Right renal pelvis (tissue), 4 donors: Measurements from ENCODE around the gene UBASH3B. TPM values are rescaled to one million over a fixed set of nuclear protein-coding genes. Genes with fewer than 3 reads are reported as not detected.
A peak's percentile ranks its signal among the peaks of the same experiment; 100 is the strongest.

Source experiments
- DNase-seq, 4 donors: peaks; one replicate each; pipeline ENCODE4 v3.0.0-alpha.2; 2013; ENCODE audit warnings: low read depth in 4 of 4, low spot score in 3 of 4, missing footprints in 1 of 4
- polyA plus RNA-seq, 4 donors: library from polyadenylated mRNA; unstranded; fragments of 120-200 nt; gene quantifications; one replicate each; pipeline ENCODE4 v1.2.1, GENCODE V29; 2013; ENCODE audit not compliant: insufficient read length in 4 of 4

Gene UBASH3B
- polyA plus RNA-seq, 4 donors = 7.3 to 9.0 (median 7.9) TPM

DNA sequence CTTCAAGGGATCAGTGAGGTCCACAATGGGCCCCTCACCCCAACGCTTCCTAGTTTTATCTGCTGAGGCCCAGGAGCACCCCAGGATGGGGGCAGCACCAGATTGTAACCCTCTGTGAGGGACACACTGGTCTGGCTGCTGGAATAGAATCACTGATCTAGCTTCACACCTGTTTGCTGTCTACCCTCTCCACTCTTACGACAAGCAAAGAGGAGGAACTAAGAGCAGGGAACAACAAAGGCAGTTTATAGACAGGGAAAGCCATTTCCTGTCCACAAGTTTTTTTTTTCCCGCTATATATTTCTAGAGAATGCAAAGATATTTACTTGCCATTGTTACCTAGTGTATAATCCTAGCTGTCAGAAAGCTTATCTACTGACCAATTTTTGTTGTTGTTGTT lies 121.8 kb downstream of the UBASH3B start:
- DNase-seq = no peak

DNA sequence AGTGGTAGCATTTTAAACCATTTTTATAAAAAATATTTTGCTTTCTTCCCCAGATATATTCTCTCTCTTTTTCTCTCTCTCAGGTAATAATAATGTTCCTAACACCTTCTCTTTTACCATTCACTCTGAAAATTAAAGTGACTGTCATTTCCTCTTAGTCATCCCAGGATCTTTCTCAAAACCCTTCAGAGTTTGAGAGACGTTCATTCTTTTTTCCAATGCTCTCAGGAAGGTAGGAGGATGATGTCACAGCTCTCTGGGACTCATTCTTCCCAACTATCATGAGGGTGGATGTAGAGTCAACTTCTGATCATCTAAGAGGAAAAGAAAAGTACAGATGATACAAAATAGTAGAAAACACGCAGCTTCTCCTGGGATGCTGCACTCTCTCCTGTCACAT lies 122.6 kb downstream of the UBASH3B start:
- no peak for DNase-seq

DNA sequence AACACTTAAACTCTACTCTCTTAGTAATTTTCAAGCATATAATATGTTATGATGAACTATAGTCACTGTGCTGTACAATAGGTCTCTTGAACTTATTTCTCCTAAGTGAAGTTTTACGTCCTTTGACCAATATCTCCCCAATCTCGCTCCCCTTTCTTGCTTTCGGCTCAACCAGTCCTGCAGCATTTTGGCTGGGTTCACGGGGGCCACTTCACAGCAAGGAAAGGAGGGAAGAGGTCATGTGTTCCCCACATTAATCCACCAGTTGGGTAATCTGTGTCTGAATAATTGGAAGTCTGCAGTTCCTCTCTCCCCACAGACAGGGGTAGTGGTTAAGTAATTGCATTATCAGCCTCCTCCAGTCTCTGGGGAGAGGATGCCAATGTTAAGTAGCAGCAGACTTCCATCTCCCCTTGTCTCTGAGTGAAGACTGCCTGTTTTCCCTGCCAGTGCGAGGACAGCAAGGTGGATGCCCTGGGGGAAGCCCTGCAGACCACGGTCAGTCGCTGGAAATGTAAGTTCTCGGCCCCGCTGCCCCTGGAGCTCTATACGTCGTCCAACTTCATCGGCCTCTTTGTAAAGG lies 123.6 kb downstream of the UBASH3B start:
- no peak for DNase-seq

DNA sequence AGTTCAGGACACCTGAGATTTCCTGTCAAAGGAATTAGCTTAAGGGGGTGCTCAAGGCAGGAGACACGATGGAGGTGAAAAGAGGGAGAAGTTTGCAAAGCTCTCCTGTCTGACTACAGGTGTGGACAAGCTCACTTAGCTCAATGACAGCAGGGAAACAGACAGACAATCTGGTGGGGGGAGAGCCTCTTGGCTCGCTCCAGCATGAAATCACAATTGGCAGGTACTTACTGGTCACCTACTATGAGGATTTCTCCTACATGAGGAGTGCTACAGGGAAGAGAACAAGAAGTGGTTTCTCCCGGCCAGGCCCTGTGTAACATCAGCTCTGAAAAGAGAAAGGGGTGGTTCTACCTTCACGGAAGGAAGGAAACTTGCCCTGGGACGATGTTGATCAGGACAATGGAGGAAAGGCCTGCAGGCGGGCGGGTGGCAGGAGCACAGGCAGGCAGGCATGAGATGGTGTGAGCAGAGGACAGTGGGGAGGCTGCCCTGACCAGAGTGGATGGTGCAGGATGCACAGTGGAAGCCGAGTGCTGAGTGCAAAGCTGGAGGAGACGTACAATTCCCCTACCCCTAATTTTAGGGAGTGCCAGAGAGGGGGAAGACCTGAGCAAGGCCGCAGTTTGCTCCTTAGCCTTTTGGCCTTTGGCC lies 124.9 kb downstream of the UBASH3B start:
- DNase-seq = no peak

DNA sequence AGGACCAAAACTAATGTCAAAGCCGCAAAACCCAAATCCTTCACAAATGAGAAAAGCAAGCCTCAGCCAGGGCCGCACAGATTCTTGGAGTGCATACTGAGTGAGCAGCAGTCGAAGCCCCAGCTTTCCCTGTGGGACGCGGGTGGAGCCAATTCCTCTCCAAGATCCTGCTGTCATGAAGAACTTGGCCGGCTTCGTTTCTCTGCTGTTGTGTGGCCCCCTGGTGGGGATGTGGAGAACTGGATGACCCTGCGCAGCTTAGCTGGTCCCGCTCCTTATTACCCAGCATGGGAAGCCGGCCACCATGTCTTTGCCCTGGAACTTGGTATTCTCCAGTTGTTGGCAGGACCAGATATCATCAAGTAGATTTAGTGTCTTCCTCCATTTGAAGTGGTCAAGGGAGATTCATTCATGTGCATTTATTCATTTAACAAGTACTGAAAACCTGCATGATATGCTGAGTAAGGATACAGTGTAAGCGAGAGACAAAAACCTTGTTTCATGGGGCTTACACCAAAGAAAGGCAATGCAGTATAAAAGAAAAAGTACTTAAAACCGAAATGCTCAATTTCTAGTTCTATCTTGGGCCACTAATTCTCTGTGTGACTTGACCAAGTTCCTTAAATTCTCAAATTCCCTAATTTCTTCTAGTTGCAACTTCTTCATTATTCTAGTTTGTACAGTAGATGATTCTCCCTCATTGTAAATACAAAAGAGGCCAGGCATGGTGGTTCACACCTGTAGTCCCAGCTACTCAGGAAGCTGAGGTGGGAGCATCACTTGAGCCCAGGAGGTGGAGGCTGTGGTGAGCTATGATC lies 126.1 kb downstream of the UBASH3B start:
- peak; percentile 66 to 85 (median 82) for DNase-seq

DNA sequence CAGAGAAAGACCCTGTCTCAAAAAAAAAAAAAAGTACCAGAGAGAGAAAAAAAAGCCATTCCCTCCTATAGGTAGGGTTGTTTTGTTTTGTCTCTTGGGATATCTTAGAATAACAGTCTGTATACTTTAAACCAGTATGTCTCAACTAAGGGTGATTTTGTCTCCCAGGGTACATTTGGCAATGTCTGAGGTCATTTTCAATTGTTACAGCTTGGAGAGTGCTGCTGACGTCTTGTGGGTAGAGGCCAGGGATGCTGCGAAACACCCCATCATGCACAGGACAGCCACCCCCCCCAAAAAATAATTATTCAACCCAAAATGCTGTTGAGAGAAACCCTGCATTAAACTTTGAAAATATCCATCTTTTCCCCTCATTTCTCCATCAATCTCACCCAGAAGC lies 126.7 kb downstream of the UBASH3B start:
- no peak for DNase-seq

DNA sequence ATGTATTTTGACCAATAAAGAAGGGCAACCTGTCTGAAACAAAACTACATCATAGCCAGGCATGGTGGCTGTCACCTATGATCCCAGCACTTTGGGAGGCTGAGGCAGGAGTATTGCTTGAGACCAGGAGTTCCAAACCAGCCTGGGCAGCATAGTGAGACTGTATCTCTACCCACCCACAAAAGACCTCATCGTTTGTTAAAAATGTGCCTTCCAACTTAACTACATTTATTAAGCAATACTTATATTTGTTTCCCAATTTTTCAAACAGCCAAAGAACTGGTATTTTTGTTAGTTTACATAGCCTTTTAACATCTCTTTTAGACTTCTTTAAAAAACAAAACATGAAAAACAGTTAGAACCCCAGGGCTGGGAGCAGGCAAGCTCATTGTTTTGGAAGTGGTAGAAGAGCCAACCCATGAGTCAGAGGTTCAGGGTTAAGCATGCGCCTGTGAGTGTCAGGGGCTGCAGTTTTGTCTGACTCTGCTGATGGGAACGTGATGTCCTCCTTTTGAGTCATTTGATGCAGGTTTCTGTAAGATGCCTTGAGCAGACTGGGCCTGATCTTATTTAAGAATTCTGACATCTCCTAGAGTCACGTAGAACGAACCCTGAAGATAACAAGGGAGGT lies 128.9 kb downstream of the UBASH3B start:
- DNase-seq = no peak

DNA sequence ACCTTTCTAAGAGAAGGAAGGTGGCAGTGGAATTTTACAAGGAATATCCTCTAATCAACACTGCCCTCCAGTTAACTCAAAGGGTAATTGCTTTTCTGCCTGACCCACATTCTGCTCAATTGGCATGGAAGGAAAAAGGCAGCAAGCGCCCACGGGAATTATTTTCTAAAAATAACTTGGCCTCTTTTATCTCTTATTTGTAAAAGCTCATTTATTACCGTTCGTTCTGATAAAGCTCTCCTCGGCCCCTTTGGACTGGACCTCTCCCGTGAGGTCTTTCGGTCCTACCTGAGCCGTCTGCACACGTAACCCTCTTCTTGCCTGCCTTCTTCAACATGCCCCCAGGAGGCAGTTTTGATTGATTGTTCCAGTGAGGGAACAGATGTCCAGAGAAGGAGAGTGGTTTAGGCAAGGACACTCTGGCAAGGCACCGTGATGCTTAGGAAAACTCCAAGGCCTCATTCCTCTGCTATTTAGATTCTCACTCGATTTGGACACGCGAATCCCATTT lies 129.6 kb downstream of the UBASH3B start:
- no peak for DNase-seq

DNA sequence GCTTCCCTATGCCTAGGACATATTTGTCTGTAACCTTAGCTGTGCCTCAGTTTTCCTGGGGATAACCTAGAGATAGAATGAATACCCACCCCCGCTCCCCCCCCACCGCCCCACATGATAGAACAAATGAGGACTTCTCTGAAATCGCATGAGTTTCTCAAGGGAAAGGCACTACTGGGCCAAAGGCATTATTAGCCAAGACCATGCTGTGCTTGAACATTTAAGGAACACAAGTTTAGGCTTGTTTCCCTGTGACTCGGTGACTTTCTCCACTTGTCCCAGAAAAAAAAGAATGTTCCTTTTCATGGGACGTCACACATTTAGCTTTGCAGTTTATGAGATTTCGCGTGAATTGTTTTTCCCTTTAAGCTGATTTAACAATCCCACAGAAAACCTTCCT lies 131.4 kb downstream of the UBASH3B start:
- no peak for DNase-seq

DNA sequence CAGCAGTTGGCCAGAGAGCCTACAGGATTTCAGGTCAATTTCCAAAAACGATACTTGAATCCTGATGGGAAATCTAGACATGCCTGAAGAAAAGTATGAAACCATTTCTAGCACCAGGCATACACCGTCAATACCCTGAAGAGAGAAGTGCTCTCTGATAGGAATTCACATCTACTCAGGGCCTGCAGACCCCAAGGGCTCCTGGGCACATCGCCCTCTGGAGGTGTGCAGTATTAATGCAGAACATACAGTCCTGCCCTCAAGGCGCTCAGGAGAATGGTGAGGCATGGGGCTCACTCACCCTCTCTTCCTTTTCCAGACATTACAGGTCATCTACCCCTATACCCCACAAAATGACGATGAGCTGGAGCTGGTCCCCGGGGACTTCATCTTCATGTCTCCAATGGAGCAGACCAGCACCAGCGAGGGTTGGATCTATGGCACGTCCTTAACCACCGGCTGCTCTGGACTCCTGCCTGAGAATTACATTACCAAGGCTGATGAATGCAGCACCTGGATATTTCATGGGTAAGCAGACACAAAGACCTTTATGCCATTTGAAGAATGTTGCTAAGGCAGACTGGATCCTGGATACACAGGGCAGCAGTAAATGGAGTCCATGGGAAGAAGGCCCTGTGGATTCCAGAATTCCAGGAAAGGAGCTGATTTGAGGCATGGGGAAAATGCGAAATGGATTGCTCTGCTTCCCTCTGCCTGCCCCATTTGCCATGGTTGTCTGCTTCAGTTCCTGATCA lies 133.4 kb downstream of the UBASH3B start:
- DNase-seq = no peak

DNA sequence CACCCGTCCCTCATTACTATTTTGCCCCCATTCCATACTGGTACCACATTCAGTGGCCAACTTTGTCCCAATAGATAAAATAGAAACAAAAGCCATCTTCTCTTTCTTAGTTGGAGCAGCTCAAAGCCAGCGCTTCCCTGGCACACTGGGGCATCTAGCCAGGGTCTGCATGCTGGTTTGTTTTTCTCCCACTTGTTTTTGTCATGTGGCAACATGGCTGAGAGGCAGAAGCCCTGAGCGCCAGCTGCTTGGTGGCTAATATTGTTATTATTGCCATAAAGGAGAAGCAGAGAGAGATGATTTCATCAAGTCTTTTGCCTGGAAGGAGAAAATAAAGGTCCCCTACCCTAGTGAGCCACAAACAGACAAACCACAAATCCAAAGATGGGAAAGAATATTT lies 134.4 kb downstream of the UBASH3B start:
- no peak for DNase-seq

DNA sequence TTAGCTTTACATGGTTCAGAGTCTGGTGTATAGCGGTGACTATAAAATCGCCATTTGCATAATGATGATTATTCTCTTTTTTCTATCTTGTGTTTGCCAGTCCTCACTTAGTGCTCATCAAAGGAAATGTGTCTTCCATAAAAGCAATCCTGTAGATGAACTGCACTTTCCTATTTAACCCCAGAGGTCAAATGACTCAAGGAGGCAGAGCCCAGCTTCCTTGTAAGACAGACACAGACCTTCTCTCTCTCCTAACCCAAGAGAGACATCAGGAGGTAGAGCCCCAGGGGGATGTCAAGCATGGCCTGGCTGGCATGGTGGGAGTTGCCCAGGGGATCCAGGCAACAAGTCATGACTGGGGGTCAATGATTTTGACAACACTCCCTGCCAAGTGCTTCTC lies 135.9 kb downstream of the UBASH3B start:
- DNase-seq = no peak

DNA sequence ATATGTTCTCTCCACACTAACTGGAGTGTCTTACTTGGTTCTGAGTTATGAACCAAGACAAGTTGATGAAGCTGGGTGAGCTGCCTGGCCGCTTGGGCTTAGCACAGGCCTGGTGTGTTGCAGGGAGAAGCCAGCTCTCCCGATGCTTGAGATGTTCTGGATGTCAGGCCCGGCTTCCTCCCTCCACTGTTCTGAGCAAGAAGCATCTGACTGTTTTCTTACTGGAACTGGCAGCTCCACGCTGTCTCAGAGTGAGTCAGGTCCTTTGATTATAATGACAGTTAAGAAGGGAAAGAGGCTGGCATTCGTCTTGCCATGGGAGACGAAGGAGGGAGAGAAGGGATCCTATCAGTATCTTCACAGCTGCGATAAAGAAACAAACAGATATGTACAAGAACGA lies 136.3 kb downstream of the UBASH3B start:
- no peak for DNase-seq

DNA sequence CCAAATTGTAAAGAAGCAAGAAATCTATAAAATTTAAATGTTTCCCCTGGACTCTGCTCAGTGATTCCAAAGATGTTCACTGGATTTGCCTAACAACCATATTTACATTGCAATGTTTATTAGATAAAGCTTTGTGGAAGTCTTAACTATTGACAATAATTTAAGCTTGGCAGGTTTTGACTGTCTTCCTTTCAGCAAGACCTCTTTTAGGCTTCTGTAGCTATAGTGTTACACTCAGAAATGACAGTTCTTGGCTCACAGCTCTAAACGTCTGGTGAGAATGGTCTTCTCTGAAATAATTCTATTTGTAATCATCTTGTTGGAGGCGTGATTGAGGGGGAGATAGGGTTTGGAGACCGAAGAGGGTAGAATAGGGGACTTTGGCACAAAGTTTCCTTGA lies 138.0 kb downstream of the UBASH3B start:
- no peak for DNase-seq

DNA sequence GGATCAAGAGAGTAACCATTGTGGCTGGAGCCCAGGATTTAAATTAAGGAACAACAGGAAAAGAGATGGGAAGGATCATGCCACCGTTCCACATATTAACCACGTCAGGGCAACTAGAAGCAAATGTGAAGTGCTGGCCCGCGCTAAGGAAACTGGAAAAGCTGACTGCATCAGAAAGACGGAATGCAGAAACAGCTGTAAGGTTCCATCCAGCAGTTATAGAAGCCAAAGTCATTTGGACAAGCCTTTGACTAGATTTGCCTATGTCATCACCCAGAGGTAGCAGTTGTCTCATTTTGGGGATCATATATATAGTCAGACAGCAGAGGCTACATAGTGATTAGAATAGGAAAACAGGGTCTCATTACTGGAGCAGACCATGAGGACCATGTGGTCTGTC lies 139.8 kb downstream of the UBASH3B start:
- no peak for DNase-seq

DNA sequence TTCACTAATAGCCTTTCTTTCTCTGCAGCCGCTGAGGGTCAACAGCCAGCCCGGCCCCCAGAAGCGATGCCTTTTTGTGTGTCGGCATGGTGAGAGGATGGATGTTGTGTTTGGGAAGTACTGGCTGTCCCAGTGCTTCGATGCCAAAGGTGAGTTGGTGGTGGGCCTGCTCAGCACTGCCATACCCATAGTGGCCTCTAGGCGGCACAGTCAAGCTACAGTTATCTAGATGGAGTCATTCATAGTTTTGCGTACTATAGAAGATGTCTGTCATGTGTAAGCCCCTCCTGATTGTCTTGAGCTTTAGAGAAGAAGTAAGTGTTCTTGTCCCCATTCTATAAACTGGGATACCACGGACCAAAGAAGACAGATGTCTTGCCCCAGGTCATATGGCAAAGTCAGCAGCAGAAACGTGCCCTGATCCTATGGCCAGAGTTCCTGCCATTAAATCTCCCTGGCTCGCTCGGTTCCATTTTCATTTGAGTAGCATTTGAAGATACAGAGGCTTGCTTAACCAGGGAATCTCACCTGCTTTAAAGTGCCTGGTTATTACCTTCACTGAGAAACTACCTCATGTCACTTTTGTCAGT lies 140.7 kb downstream of the UBASH3B start:
- no peak for DNase-seq

DNA sequence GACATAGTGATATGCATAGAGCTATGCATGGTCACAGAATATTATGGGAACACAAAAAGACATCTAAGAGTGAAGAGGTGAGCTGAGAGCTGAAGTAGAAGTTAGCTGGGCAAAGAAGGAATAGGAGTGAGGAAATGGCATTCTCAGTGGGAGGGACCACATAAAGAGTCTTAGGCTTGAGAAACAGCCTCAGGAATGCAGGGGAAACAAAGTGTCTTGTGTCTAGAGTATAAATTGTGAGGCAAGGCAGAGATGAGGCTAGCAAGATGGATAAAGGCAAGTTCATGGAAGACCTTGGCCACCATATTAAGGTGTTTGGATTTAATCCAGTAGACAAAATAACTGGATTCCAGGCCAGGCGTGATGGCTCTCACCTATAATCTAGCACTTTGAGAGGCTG lies 142.1 kb downstream of the UBASH3B start:
- DNase-seq = no peak

DNA sequence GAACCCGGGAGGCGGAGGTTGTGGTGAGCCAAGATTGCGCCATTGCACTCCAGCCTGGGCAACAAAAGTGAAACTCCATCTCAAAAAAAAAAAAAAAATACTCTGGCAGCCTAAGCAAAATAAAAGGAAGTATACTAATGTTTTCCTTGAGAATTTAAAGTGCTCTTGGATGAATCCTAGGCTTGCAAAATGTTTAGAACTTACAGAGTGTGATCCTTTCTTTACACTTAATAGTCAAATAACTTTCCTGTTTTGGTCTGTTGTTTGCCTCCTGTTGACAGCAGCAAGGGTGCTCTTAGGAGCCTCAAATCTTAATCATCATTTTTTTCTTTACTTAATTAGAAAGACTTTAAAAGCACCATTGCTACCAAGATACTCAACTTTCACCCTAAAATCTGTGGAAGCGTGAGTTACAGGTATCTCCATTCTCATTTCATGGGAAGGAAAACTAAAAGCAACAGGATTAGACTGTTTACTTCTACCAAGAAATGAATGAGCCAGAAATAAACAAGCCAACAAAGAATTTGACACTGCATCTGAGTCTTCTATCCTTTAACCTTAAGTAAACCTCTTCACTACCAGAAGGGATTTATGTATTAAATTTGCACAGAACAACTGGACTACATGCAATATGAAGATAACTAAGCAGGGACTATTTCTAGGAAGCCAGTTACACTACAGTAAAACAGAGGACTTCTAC lies 144.0 kb downstream of the UBASH3B start:
- DNase-seq = no peak

DNA sequence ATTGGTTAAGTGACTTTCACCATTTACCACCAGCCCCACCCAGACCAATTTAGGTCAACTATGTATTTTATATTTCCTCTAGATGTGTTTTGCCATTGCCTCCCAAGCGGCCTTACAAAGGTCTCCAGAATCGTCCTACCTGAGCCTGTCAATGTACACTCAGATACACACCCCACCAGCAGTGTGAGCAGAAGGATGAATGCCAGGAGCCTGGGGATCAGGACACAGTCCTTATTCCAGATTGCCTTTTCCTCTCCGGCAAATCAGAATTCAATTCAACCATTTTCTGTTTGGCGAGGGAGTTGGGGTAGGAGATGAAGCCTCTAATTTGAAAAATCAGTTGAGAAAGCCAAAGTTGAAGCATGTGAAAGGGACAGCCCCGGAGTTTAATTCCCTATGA lies 147.4 kb downstream of the UBASH3B start:
- no peak for DNase-seq

DNA sequence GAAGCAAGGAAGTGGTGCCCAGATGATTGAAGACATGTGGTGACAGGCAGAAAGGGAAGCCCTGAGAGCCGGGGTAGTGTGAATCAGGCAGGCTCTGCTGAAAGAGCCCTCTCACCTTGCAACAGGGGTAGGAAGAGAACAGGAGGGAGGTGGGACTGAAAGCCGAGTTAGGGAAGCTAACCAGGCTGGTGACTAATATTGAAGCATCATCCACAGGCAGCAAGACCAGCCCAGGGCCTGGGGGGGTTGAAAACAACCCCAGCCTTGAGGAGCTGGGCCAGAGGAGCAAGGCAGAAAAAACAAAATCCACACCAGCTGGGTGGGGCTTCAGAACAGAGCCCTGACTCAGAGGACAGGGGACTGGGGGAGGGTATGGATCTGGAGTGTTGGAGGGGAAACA lies 147.8 kb downstream of the UBASH3B start:
- no peak for DNase-seq
